GM12891 (cell line): ENCODE results near the gene ABCF2.

Experiments used
- PAX5 ChIP-seq: IDR thresholded peaks from 2 replicates; pipeline ENCODE4 v1.6.1; 2011; ENCODE audit warnings: low read length, moderate library complexity, mild to moderate bottlenecking; ENCODE audit not compliant: insufficient read depth, severe bottlenecking
- POLR2A ChIP-seq: IDR thresholded peaks from 2 replicates; pipeline ENCODE4 v1.6.1; 2011; ENCODE audit warnings: low read depth, low read length, control low read depth
- POLR2AphosphoS5 ChIP-seq: IDR thresholded peaks from 2 replicates; pipeline ENCODE4 v1.6.1; 2011; ENCODE audit warnings: low read depth, low read length, control low read depth
- POU2F2 ChIP-seq: IDR thresholded peaks from 2 replicates; pipeline ENCODE4 v1.6.1; 2011; ENCODE audit warnings: low read depth, mild to moderate bottlenecking, control low read depth, low read length, moderate library complexity
- SPI1 ChIP-seq: IDR thresholded peaks from 2 replicates; pipeline ENCODE4 v1.6.1; 2011; ENCODE audit warnings: low read depth, low read length, control low read depth
- TAF1 ChIP-seq: IDR thresholded peaks from 2 replicates; pipeline ENCODE4 v1.6.1; 2011; ENCODE audit warnings: low read depth, low read length, control low read depth

GRCh38 chr7:151193203-151193978 is 33.6 kb downstream of the ABCF2 start:
- TF ChIP-seq POLR2A (no peak), POLR2AphosphoS5 (no peak), PAX5 (no peak), TAF1 (no peak), POU2F2 (no peak), SPI1 (no peak)
